Fibroblast of skin of right biceps (primary cell): ENCODE data around the gene OGFRL1.

Experiments
- DNase-seq: peaks from one replicate; pipeline ENCODE4 v3.0.0-alpha.2; 2013

The OGFRL1 gene

GRCh38 chr6:71334768-71335167 is 46.2 kb downstream of the OGFRL1 start:
- DNase-seq = no peak

- DNase-seq = no peak
These were observed 46.9 kb downstream of the OGFRL1 start for GRCh38 chr6:71335544-71335943.

GRCh38 chr6:71336901-71337300 is 48.3 kb downstream of the OGFRL1 start:
- DNase-seq = peak; percentile 40

- DNase-seq = no peak
These were observed 50.1 kb downstream of the OGFRL1 start for GRCh38 chr6:71338540-71339316.

- no peak for DNase-seq
These were observed 54.2 kb downstream of the OGFRL1 start for GRCh38 chr6:71342772-71343171.

- no peak for DNase-seq
These were observed 57.1 kb downstream of the OGFRL1 start for GRCh38 chr6:71345476-71346333.

GRCh38 chr6:71346334-71346694 is 57.7 kb downstream of the OGFRL1 start:
- DNase-seq = no peak

- no peak for DNase-seq
These were observed 58.5 kb downstream of the OGFRL1 start for GRCh38 chr6:71347119-71347518.

- DNase-seq = peak; percentile 38
These were observed 60.8 kb downstream of the OGFRL1 start for GRCh38 chr6:71349395-71349794.

- DNase-seq = peak; percentile 66
These were observed 61.5 kb downstream of the OGFRL1 start for GRCh38 chr6:71349976-71350615.

GRCh38 chr6:71351190-71351589 is 62.6 kb downstream of the OGFRL1 start:
- DNase-seq = no peak
